AG04449 (cell line): ENCODE data around the gene GBX1.

Experiments used
- CTCF ChIA-PET: fragments of 350-600 bp; formaldehyde crosslinking; extraction: SDS; loops from one replicate; lab custom pipeline; 2021; ENCODE audit warnings: antibody characterized with exemption; lab: Yijun Ruan, JAX
- POLR2A ChIA-PET: fragments of 400-600, 350-600 bp; formaldehyde crosslinking; extraction: SDS; loops from one replicate; lab custom pipeline; 2020; ENCODE audit warnings: antibody characterized with exemption, inconsistent platforms; lab: Yijun Ruan, JAX
- DNase-seq: peaks from one replicate; pipeline ENCODE4 v3.0.0-alpha.2; 2010; ENCODE audit warnings: low read depth, low spot score
- H3K4me3 ChIP-seq: 2 replicates; pipeline ENCODE4 v1.5.1; 2011; ENCODE audit warnings: low read depth, mild to moderate bottlenecking, control low read depth, low read length
- TF ChIP-seq, protein P1 (sequence below): IDR thresholded peaks from one replicate; pipeline ENCODE4 v1.5.1; 2011; ENCODE audit warnings: mild to moderate bottlenecking, moderate library complexity, low read length, control low read depth, inconsistent platforms; ENCODE audit not compliant: insufficient read depth; ENCODE audit errors: missing control alignments

The GBX1 gene

DNA sequence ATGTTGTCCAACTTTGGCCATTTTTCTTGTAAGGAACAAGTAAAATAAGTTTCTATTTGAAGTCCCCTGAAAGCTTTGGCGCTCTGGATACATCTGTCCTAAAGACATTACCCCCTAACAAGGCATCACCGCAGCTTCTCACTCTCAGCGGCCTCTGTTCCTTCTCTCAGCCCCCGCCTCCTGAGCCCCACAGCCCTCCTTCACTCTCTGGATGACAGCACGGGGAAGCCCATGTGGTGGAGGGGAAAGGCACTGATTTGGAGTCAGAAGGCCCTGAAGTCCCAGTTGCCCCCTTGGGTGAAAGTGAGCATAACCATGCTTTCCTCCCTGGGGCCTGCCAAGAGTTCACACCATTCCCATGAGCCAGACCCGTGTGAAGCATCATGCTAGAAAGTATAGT lies 38.2 kb upstream of the GBX1 start:
- TF ChIP-seq, protein P1, sequence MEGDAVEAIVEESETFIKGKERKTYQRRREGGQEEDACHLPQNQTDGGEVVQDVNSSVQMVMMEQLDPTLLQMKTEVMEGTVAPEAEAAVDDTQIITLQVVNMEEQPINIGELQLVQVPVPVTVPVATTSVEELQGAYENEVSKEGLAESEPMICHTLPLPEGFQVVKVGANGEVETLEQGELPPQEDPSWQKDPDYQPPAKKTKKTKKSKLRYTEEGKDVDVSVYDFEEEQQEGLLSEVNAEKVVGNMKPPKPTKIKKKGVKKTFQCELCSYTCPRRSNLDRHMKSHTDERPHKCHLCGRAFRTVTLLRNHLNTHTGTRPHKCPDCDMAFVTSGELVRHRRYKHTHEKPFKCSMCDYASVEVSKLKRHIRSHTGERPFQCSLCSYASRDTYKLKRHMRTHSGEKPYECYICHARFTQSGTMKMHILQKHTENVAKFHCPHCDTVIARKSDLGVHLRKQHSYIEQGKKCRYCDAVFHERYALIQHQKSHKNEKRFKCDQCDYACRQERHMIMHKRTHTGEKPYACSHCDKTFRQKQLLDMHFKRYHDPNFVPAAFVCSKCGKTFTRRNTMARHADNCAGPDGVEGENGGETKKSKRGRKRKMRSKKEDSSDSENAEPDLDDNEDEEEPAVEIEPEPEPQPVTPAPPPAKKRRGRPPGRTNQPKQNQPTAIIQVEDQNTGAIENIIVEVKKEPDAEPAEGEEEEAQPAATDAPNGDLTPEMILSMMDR: no peak
- DNase-seq: no peak
- POLR2A ChIA-PET: no interaction called here
- CTCF ChIA-PET: interaction anchor here (1.1 to 1.5 kb wide), 2 partner anchors 10 to 23 kb away, joined by 3 to 4 read pairs; no protein-coding TSS in a partner anchor
- no peak overlapping the region for H3K4me3 ChIP-seq

DNA sequence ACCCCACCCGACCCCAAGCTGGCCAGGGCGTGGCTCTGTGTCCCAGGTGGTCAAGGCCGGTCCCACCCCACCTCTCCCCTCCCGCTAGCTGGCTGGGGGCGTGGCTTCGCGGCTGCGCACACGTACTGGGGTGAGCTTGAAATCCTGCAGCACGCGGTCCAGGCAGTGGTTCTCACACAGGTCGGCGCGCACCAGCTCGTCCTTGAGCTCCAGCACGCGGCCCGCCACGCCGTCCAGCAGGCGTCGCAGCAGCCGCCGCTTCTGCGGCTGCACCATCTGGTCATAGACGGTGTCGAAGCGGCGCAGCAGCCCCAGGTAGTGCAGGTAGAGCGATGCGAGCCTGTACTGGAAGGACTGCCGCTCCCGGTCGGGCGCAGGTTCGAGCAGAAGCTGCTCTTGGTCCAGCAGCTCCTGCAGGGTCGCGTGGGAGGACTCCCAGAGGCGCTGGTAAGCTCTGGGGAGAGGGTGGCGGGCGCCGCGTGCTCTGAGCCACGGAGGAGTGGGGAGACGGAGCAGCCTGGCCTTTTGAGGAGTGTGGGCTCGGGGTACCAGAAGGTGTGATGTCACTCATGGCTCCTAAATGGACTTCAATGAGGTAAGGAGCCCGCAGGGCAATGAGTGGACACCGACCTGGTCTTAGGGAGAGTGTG lies 37.0 kb upstream of the GBX1 start:
- ChIA-PET CTCF (interaction anchor here (1.1 kb wide), 1 partner anchor 40 kb away, joined by 3 read pairs; no protein-coding TSS in a partner anchor), POLR2A (interaction anchor here (0.6 kb wide), 1 partner anchor 24 kb away, joined by 3 read pairs; no protein-coding TSS in a partner anchor)
- DNase-seq: no peak
- no peak overlapping the region for H3K4me3 ChIP-seq
- TF ChIP-seq, protein P1: no peak

DNA sequence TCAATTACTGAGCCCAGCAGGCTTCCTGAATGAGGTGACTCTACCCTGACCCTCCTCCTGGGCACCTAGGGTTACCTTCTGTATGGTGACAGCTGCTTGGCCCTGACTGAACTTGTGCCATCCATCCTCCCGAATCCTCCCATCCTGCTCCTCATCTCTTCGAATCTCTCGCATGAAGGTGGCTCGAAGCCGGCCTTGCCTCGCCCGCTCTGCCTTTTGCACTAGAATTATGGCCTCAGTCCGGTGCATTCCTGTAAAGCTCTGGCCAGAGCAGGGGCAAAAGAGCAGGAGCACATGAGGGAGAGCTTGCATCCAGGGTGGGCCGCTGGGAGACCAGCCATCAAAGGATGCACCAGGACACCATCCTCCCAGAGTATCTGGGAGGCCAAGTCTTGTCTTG lies 35.3 kb upstream of the GBX1 start:
- DNase-seq: no peak
- CTCF ChIA-PET: no interaction called here
- TF ChIP-seq, protein P1: no peak
- H3K4me3 ChIP-seq: no peak overlapping the region
- POLR2A ChIA-PET: no interaction called here

DNA sequence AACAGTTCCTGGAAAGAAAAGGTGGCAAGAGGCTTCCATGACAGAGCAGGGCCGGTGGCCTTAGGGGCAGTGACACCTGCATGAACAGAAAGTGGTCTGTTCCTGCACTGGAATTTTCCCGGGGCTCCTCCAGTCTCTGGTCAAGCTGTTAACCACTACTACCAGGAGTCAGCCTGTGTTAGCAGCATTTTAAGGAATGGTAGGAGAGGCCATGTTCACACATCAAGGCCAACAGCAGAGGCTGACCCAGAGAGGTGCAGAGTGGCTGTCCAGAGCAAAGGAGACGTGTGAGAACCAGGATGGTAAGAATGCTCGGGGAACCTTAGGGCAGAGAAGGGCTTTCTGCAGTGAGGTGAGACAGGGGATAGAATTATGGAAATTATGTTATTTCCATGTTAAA lies 34.3 kb upstream of the GBX1 start:
- ChIA-PET POLR2A (no interaction called here), CTCF (no interaction called here)
- DNase-seq: no peak

DNA sequence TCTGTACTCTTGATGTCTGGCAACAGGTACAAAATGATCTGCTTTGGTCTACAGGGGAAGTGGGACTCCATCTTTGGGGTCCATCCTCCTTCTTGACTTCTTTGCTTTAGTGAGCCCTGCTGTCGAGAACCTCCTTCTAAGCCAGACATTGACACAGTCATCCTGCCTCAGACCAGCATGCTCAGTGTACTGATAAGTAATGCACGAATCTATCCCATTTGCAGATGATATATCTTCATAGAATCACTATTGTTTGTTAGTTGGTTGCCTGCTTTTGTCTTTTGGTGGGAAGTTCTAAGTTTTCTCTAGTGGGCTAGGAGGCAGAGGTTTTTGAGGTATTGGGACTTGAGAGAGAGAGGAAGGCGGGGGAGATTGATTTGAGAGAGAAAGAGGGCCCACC lies 33.9 kb upstream of the GBX1 start:
- DNase-seq: no peak
- POLR2A ChIA-PET: no interaction called here
- CTCF ChIA-PET: interaction anchor here (1.0 kb wide), 1 partner anchor 29 kb away, joined by 4 read pairs; no protein-coding TSS in a partner anchor

More for the DNA sequence above, 34.3 kb upstream of the GBX1 start:
- TF ChIP-seq, protein P1: no peak
- H3K4me3 ChIP-seq: no peak overlapping the region

More for the DNA sequence above, 33.9 kb upstream of the GBX1 start:
- TF ChIP-seq, protein P1: no peak
- no peak overlapping the region for H3K4me3 ChIP-seq
